ENCODE measurements around the gene PTBP2. TPM values are rescaled to one million over a fixed set of nuclear protein-coding genes. Genes with fewer than 3 reads are reported as not detected.

The PTBP2 gene
- total RNA-seq, 1 donor from 2014 or later, result 170 TPM

DNA sequence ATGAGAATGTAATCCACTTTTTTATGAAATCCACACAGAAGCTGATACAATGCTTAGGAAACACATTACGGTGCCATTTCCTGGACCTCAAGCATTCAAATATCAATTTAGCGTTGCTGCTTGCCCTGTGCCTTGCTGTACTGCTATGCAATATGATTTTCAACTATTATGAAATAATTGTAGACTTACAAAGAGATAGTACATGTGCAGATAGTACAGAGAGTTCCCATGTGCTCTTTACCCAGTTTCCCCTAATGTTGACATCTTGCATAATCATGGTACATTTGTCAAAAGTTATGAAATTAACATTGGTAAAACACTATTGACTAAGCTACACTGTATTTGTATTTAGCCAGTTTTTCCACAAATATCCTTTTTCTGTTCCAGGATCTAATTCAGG lies 37.7 kb upstream of the PTBP2 start:
- peaks cover 2% of the 10 kb centered on the region for H3K9me3 Mint-ChIP-seq

DNA sequence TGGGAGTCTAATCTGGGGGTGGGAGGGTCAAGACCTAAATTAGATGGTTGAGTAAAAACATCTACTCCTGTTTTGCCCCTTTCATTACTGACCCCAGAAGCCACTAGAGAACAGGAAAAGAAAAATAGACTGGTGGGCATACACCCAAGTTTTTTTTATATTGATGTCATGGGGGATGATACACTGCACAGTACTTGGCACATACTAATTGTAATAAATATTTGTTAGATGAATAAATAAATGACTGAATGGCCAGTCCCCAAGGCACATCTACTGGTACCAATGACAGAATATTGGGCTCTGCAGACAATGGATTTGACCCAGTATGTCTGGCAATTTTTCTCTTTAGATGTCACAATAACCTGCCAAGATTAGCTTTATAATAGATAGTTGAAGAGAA lies 36.8 kb upstream of the PTBP2 start:
- no peak overlapping the region for H3K27ac Mint-ChIP-seq
- H3K4me1 ChIP-seq, result peaks cover 5% of the 10 kb centered on the region
- TF ChIP-seq EZH2phosphoT487 (IDR thresholded peaks at IDR 0.05), result no peak
- TF ChIP-seq, protein P1, sequence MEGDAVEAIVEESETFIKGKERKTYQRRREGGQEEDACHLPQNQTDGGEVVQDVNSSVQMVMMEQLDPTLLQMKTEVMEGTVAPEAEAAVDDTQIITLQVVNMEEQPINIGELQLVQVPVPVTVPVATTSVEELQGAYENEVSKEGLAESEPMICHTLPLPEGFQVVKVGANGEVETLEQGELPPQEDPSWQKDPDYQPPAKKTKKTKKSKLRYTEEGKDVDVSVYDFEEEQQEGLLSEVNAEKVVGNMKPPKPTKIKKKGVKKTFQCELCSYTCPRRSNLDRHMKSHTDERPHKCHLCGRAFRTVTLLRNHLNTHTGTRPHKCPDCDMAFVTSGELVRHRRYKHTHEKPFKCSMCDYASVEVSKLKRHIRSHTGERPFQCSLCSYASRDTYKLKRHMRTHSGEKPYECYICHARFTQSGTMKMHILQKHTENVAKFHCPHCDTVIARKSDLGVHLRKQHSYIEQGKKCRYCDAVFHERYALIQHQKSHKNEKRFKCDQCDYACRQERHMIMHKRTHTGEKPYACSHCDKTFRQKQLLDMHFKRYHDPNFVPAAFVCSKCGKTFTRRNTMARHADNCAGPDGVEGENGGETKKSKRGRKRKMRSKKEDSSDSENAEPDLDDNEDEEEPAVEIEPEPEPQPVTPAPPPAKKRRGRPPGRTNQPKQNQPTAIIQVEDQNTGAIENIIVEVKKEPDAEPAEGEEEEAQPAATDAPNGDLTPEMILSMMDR (IDR thresholded peaks at IDR 0.05), result no peak
- no peak for TF ChIP-seq EZH2 (IDR thresholded peaks at IDR 0.05)
- H3K9ac ChIP-seq, result no peak overlapping the region
- no peaks in the 10 kb centered on the region for H3K9me3 ChIP-seq (ENCODE audit: low read depth)
- H3K4me3 ChIP-seq, result no peak overlapping the region
- no peaks in the 10 kb centered on the region for H3K27me3 ChIP-seq
- no peak overlapping the region for H3K27ac ChIP-seq
- peaks cover under 1% of the 10 kb centered on the region for H3K9me3 Mint-ChIP-seq
- peaks cover 2% of the 10 kb centered on the region for H3K4me1 Mint-ChIP-seq
- no peak overlapping the region for H2AFZ ChIP-seq (replicated peaks)
- H3K4me3 Mint-ChIP-seq, result no peak overlapping the region
- H3K27me3 Mint-ChIP-seq (ENCODE audit: insufficient read depth, low read depth), result no peaks in the 10 kb centered on the region
- no peak overlapping the region for H3K4me2 ChIP-seq
- DNase-seq (ENCODE audit: low spot score), result no peak
- H3K79me2 ChIP-seq (ENCODE audit: low read depth), result no peaks in the 10 kb centered on the region
- no peaks in the 10 kb centered on the region for H3K36me3 Mint-ChIP-seq
- H4K20me1 ChIP-seq (ENCODE audit: low read depth), result no peaks in the 10 kb centered on the region
- H3K36me3 ChIP-seq, result no peaks in the 10 kb centered on the region
- H3F3A ChIP-seq (ENCODE audit: low read depth), result no peaks in the 10 kb centered on the region

More for the DNA sequence above, 37.7 kb upstream of the PTBP2 start:
- Histone ChIP-seq H3K9ac (no peak overlapping the region), H3K79me2 (ENCODE audit: low read depth) (no peaks in the 10 kb centered on the region), H3K4me3 (no peak overlapping the region), H3K4me2 (no peak overlapping the region), H3K9me3 (ENCODE audit: low read depth) (no peaks in the 10 kb centered on the region), H4K20me1 (ENCODE audit: low read depth) (no peaks in the 10 kb centered on the region), H3F3A (ENCODE audit: low read depth) (no peaks in the 10 kb centered on the region), H3K4me1 (peaks cover 4% of the 10 kb centered on the region), H2AFZ (replicated peaks) (no peak overlapping the region), H3K36me3 (no peaks in the 10 kb centered on the region), H3K27me3 (no peaks in the 10 kb centered on the region), H3K27ac (no peak overlapping the region)
- no peaks in the 10 kb centered on the region for H3K36me3 Mint-ChIP-seq
- no peak for DNase-seq (ENCODE audit: low spot score)
- no peak overlapping the region for H3K4me3 Mint-ChIP-seq
- TF ChIP-seq EZH2 (IDR thresholded peaks at IDR 0.05), result no peak
- TF ChIP-seq EZH2phosphoT487 (IDR thresholded peaks at IDR 0.05), result no peak
- TF ChIP-seq, protein P1 (IDR thresholded peaks at IDR 0.05), result no peak
- H3K4me1 Mint-ChIP-seq, result peaks cover 2% of the 10 kb centered on the region
- H3K27me3 Mint-ChIP-seq (ENCODE audit: insufficient read depth, low read depth), result no peaks in the 10 kb centered on the region
- H3K27ac Mint-ChIP-seq, result no peak overlapping the region

- H3K4me1 Mint-ChIP-seq, result peaks cover 2% of the 10 kb centered on the region
Observed at GRCh38 chr1:96688767-96689166, 32.8 kb upstream of the PTBP2 start.

More at GRCh38 chr1:96688767-96689166, 32.8 kb upstream of the PTBP2 start:
- H3K79me2 ChIP-seq (ENCODE audit: low read depth), result no peaks in the 10 kb centered on the region
- H3K27me3 Mint-ChIP-seq (ENCODE audit: insufficient read depth, low read depth), result peaks cover 2% of the 10 kb centered on the region
- no peak overlapping the region for H3K27ac ChIP-seq
- peak; percentile 41 for DNase-seq (ENCODE audit: low spot score)
- H3K4me3 ChIP-seq, result no peak overlapping the region
- TF ChIP-seq EZH2 (IDR thresholded peaks at IDR 0.05), result no peak
- TF ChIP-seq, protein P1 (IDR thresholded peaks at IDR 0.05), result peak; percentile 35
- TF ChIP-seq EZH2phosphoT487 (IDR thresholded peaks at IDR 0.05), result no peak
- H3K4me2 ChIP-seq, result no peak overlapping the region
- no peaks in the 10 kb centered on the region for H4K20me1 ChIP-seq (ENCODE audit: low read depth)
- H3K4me1 ChIP-seq, result peaks cover 5% of the 10 kb centered on the region
- H3K36me3 Mint-ChIP-seq, result no peaks in the 10 kb centered on the region
- no peak overlapping the region for H2AFZ ChIP-seq (replicated peaks)
- H3K27ac Mint-ChIP-seq, result no peak overlapping the region
- H3K9ac ChIP-seq, result no peak overlapping the region
- no peaks in the 10 kb centered on the region for H3K9me3 ChIP-seq (ENCODE audit: low read depth)
- no peak overlapping the region for H3K4me3 Mint-ChIP-seq
- no peaks in the 10 kb centered on the region for H3K9me3 Mint-ChIP-seq
- H3K27me3 ChIP-seq, result no peaks in the 10 kb centered on the region
- H3F3A ChIP-seq (ENCODE audit: low read depth), result no peaks in the 10 kb centered on the region
- no peaks in the 10 kb centered on the region for H3K36me3 ChIP-seq
